PFSK-1 (cell line): ENCODE data around the gene RCAN3.

Experiments
- FOXP2 ChIP-seq: optimal IDR thresholded peaks from 2 replicates; pipeline ENCODE3; 2011; ENCODE audit warnings: borderline replicate concordance, control low read depth, inconsistent platforms; ENCODE audit not compliant: insufficient read depth; ENCODE audit errors: extremely low read length, extremely low read depth
- POLR2AphosphoS5 ChIP-seq: IDR thresholded peaks from 2 replicates; pipeline ENCODE4 v1.6.1; 2012; ENCODE audit warnings: low read depth, mild to moderate bottlenecking, control low read depth, low read length, moderate library complexity
- SIN3A ChIP-seq: IDR thresholded peaks from 2 replicates; pipeline ENCODE4 v1.6.1; 2012; ENCODE audit warnings: mild to moderate bottlenecking, low read length, moderate library complexity, borderline replicate concordance; ENCODE audit not compliant: insufficient read depth
- TAF1 ChIP-seq: IDR thresholded peaks from 2 replicates; pipeline ENCODE4 v1.6.1; 2012; ENCODE audit warnings: low read length, control low read depth, borderline replicate concordance; ENCODE audit not compliant: insufficient read depth
- TF ChIP-seq, protein P1 (sequence below), 2 experiments: IDR thresholded peaks; 2 replicates each; pipeline versions ENCODE4 v1.6.1 to v1.8.0; 2011 to 2012; ENCODE audit warnings: low read depth in 2 of 2, low read length in 2 of 2, control low read depth in 1 of 2, inconsistent platforms in 1 of 2, mild to moderate bottlenecking in 1 of 2, moderate library complexity in 1 of 2; ENCODE audit not compliant: insufficient read depth in 1 of 2

Gene RCAN3

DNA sequence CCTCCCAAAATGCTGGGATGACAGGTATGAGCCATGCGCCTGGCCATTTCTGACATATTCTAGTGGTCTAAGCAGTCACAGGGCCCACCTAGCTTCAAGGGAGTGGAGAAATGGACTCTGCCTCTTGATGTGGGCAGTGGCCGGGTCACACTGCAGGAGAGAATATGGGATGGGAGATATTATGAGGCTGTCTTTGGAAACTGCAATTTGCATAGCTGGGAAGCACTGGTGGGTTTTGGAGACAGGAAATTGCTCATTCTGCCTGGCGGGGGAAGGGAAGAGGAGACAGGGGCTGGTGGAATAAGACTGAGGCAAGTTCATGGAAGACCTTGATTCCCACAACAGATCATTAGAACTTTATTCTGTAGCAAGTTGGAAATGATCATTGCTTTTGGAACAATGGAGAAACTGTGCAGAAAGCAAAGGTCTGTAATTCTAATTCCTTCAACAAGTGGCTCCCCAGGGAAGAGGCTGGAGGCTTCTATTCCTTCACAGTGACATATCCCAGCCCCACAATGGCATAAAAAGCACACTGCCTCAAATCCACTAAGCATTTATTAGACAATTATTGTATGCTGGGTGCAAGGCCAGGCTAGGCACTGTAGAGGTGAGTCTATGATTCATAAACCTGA lies 63.7 kb downstream of the RCAN3 start:
- TF ChIP-seq, protein P1, sequence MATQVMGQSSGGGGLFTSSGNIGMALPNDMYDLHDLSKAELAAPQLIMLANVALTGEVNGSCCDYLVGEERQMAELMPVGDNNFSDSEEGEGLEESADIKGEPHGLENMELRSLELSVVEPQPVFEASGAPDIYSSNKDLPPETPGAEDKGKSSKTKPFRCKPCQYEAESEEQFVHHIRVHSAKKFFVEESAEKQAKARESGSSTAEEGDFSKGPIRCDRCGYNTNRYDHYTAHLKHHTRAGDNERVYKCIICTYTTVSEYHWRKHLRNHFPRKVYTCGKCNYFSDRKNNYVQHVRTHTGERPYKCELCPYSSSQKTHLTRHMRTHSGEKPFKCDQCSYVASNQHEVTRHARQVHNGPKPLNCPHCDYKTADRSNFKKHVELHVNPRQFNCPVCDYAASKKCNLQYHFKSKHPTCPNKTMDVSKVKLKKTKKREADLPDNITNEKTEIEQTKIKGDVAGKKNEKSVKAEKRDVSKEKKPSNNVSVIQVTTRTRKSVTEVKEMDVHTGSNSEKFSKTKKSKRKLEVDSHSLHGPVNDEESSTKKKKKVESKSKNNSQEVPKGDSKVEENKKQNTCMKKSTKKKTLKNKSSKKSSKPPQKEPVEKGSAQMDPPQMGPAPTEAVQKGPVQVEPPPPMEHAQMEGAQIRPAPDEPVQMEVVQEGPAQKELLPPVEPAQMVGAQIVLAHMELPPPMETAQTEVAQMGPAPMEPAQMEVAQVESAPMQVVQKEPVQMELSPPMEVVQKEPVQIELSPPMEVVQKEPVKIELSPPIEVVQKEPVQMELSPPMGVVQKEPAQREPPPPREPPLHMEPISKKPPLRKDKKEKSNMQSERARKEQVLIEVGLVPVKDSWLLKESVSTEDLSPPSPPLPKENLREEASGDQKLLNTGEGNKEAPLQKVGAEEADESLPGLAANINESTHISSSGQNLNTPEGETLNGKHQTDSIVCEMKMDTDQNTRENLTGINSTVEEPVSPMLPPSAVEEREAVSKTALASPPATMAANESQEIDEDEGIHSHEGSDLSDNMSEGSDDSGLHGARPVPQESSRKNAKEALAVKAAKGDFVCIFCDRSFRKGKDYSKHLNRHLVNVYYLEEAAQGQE (IDR thresholded peaks at IDR 0.05; ENCODE audit: insufficient read depth in 1 of 2, low read depth in 2 of 2, low read length in 2 of 2): no peak
- TF ChIP-seq SIN3A (no peak), POLR2AphosphoS5 (no peak), TAF1 (no peak), FOXP2 (no peak)

- TF ChIP-seq TAF1 (no peak), POLR2AphosphoS5 (no peak), FOXP2 (no peak), SIN3A (no peak)
- TF ChIP-seq, protein P1 (IDR thresholded peaks at IDR 0.05; ENCODE audit: insufficient read depth in 1 of 2, low read depth in 2 of 2, low read length in 2 of 2): no peak
These were observed 65.3 kb downstream of the RCAN3 start for GRCh38 chr1:24567792-24568388.

DNA sequence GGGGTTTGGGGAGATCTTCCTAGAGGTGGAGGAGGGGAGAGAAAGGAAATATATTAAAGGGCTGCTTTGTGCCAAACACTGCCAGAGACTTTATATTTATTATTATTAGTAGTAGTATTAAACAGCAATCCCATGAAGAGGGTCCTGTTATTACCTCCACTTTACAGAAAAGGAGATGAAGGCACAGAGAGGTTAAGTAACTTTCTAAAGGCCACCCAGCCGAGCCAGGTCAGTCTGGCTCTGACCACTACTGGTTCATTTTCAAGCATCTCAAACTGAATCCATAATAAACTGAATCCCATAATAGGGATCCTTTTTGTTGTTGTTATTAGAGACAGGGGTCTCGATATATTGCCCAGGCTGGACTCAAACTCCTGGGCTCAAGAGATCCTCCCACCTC lies 65.8 kb downstream of the RCAN3 start:
- TF ChIP-seq TAF1 (no peak), SIN3A (no peak), FOXP2 (no peak), POLR2AphosphoS5 (no peak)
- TF ChIP-seq, protein P1 (IDR thresholded peaks at IDR 0.05; ENCODE audit: insufficient read depth in 1 of 2, low read depth in 2 of 2, low read length in 2 of 2): no peak

DNA sequence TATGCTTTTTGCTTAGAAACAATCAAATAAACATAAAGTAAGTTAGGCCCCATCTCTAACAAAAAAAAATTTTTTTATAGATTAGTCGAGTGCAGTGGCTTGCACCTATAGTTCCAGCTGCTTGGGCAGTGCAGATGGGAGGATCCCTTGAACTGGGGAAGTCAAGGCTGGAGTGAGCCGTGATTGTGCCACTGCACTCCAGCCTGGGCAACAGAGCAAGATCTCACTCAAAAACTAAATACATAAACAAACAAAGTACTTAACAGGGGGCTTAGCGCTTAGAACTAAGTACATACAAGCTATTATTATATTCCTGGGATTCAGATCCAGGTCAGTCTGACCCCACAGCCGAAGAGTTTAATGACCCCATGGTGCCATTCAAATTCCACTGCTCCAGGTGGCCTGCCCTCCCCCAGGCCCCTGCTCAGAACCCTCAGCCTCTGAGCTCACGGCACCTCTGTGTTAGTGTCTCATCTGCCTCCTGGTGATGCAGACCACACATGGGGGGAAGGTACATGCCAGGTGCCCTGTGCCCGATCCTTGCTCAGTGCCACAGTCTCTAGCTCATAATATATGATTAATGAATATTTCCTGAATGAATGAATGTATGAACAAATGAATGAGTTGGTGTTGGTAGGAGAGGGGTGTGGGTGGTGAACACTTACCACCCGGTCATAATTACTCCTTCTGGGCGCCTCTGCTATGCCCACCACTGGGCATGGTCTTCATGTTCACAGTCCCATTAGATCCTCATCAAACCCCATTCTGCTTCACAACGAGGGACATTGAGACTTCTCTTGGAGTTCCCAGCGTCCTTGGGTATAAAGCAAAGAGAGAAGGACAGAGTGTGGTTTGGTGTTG lies 67.9 kb downstream of the RCAN3 start:
- TF ChIP-seq, protein P1 (IDR thresholded peaks at IDR 0.05; ENCODE audit: insufficient read depth in 1 of 2, low read depth in 2 of 2, low read length in 2 of 2): no peak
- TF ChIP-seq POLR2AphosphoS5 (no peak), SIN3A (no peak), FOXP2 (no peak), TAF1 (no peak)
